ENCODE results near the gene SGMS1.

The SGMS1 gene

DNA sequence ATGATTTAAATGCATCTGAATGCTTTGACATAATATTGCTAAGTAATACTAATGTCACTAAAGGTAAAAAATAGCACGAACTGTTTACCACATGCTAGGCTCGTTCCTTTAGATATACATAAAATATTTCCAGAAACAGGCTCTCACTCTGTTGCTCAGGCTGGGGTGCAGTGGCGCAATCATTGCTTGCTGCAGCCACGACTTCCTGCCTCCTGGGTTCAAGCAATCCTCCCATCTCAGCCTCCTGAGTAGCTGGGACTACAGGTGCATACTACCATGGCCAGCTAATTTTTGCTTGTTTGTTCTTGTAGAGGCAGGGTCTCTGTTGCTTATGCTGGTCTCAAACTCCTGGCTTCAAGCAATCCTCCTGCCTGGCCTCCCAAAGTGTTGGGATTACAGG, 183.3 kb downstream of the SGMS1 start:
- TF ChIP-seq, protein P1, sequence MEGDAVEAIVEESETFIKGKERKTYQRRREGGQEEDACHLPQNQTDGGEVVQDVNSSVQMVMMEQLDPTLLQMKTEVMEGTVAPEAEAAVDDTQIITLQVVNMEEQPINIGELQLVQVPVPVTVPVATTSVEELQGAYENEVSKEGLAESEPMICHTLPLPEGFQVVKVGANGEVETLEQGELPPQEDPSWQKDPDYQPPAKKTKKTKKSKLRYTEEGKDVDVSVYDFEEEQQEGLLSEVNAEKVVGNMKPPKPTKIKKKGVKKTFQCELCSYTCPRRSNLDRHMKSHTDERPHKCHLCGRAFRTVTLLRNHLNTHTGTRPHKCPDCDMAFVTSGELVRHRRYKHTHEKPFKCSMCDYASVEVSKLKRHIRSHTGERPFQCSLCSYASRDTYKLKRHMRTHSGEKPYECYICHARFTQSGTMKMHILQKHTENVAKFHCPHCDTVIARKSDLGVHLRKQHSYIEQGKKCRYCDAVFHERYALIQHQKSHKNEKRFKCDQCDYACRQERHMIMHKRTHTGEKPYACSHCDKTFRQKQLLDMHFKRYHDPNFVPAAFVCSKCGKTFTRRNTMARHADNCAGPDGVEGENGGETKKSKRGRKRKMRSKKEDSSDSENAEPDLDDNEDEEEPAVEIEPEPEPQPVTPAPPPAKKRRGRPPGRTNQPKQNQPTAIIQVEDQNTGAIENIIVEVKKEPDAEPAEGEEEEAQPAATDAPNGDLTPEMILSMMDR (conservative IDR thresholded peaks at IDR 0.05; ENCODE audit: control insufficient read depth, insufficient read depth, low read depth, low read length): no peak
- H3K4me3 ChIP-seq (ENCODE audit: control insufficient read depth, low read depth, low read length): no peak overlapping the region
- DNase-seq (ENCODE audit: low read depth): no peak

DNA sequence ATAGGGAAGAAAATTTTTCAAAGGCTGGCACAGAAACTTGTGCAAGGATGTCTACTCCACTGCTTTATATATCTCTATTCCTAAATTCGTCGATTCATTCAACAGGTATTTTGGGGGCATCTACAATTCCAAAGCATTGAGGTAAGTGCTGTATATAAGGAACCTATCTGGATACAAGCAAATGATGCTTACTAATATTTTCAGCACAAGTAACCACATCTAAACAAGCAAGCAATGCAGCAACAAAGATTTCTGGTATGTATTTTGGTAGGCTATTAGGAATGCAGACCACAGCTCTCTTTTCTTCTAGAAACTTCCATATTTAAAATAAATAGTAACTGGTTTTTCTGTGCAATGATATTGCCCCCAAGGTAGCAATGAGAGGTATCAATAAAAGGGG, 183.9 kb downstream of the SGMS1 start:
- H3K4me3 ChIP-seq (ENCODE audit: control insufficient read depth, low read depth, low read length): no peak overlapping the region
- TF ChIP-seq, protein P1 (conservative IDR thresholded peaks at IDR 0.05; ENCODE audit: control insufficient read depth, insufficient read depth, low read depth, low read length): no peak
- DNase-seq (ENCODE audit: low read depth): no peak

DNA sequence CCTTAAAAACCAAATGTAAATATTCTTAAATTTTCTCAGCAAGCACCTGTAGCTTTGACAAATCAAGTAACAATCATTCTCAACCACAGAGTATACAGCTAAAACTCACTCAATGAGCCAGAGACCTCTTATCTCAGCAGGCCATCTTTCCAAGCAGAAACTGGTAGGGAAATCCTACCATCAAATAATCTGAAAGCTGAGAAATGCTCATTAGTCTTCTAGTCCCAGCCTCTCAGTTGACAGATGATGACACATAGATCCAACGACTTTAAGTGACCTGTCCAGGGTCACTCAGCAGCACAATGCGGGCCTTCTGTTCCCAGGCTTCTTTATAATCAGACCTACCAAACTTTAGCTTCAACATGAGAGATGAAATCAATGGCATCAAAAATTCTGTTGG, 184.6 kb downstream of the SGMS1 start:
- no peak for DNase-seq (ENCODE audit: low read depth)
- no peak overlapping the region for H3K4me3 ChIP-seq (ENCODE audit: control insufficient read depth, low read depth, low read length)
- TF ChIP-seq, protein P1 (conservative IDR thresholded peaks at IDR 0.05; ENCODE audit: control insufficient read depth, insufficient read depth, low read depth, low read length): no peak

GRCh38 chr10:50438049-50438936, 185.5 kb downstream of the SGMS1 start:
- TF ChIP-seq, protein P1 (conservative IDR thresholded peaks at IDR 0.05; ENCODE audit: control insufficient read depth, insufficient read depth, low read depth, low read length): no peak
- H3K4me3 ChIP-seq (ENCODE audit: control insufficient read depth, low read depth, low read length): no peak overlapping the region
- no peak for DNase-seq (ENCODE audit: low read depth)

DNA sequence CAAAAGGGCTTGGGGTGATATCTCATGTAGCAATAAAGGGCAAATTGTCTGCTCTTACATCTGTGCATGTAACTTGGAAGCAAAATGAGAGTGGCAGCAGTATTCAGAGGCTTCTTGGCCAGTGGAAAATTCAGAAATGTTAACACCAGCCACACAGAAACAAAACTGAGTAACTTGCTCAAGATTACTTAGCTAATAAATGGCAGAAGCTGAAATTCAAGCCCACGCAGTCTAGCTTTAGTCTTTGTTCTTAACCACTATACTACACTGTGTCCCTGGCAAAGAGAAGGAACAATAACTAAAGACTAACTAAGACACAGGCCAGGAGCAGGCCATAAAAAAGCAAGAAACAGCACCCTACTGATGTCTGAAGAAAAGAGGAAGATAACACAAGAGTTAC, 186.5 kb downstream of the SGMS1 start:
- H3K4me3 ChIP-seq (ENCODE audit: control insufficient read depth, low read depth, low read length): no peak overlapping the region
- DNase-seq (ENCODE audit: low read depth): no peak
- TF ChIP-seq, protein P1 (conservative IDR thresholded peaks at IDR 0.05; ENCODE audit: control insufficient read depth, insufficient read depth, low read depth, low read length): no peak

DNA sequence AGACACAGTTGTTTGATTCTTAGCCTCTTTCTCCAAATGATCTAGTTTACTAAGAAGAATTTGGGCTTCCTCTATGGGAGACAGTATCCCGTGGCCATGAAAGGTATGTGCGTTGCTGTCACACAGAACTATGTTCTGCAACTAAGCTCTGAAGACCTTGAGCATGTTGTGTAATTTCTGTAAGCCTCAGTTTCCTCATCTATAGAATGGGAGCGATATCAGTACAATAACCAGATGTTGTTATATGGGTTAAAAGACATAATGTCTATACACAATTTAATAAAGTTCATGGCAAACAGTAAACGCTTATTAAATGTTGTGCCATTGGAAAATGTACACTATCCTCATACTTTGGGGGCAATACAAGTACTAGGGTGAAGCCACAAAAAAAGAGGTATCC, 187.0 kb downstream of the SGMS1 start:
- no peak for DNase-seq (ENCODE audit: low read depth)
- TF ChIP-seq, protein P1 (conservative IDR thresholded peaks at IDR 0.05; ENCODE audit: control insufficient read depth, insufficient read depth, low read depth, low read length): no peak
- no peak overlapping the region for H3K4me3 ChIP-seq (ENCODE audit: control insufficient read depth, low read depth, low read length)

Measured in fibroblast of mammary gland (primary cell).